HG02943 (cell line): Measurements from ENCODE around the gene PGBD2.
"Not testable (repeated sequence)": the region's sequence is repeated elsewhere in the genome, so short reads cannot be mapped to it uniquely, and the experiment has no call there.

Source experiments
- ATAC-seq: cut with Tn5 transposase; IDR thresholded peaks from one replicate; pipeline ENCODE4 v1.9.1; 2021; ENCODE audit warnings: mild to moderate bottlenecking, low read depth, moderate library complexity; ENCODE audit not compliant: unreplicated experiment

Gene PGBD2, protein sequence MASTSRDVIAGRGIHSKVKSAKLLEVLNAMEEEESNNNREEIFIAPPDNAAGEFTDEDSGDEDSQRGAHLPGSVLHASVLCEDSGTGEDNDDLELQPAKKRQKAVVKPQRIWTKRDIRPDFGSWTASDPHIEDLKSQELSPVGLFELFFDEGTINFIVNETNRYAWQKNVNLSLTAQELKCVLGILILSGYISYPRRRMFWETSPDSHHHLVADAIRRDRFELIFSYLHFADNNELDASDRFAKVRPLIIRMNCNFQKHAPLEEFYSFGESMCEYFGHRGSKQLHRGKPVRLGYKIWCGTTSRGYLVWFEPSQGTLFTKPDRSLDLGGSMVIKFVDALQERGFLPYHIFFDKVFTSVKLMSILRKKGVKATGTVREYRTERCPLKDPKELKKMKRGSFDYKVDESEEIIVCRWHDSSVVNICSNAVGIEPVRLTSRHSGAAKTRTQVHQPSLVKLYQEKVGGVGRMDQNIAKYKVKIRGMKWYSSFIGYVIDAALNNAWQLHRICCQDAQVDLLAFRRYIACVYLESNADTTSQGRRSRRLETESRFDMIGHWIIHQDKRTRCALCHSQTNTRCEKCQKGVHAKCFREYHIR

DNA sequence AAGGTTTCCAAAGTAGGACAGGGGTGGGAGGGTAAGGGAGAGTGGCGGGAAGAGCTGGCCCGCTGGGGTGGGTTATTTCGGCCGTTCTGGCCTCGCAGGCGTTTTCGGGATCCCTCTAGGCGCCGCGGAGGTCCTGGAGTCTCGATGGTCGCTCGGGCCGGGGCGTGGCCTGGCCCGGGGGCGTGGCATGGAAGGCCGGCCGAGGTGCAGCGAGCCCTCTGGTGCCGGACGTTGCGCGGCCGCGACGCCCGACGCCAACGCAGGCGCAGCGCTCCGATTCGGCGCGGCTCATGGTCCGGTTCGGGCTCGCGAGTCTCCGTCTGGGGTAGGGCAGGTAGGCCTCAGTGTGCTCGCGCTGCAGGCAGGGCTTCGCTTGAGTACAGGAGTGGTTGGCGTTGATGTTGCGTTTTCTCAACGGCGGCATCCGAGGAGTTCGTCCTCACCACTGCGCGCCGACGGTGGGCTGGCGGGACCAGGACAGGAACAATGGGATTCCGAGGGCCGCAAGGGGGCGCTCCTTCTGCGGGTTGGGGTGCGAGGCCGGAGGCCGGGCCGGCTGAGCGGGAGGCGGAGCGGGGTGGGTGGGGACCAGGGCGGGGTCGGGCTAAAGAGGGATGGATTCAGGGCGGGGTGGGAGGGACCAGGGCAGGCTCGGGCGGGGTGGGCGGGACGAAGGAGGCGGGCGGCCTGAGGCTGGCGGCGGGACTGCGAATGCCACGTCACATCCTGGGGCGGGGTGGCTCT is at the start of gene PGBD2:
Gene PGBD2, plus strand, starts transcription at position 227 of the 744 bp plus-strand sequence. CDS start 7,628 bp downstream, outside the sequence.
- peak; percentile 87 for ATAC-seq

DNA sequence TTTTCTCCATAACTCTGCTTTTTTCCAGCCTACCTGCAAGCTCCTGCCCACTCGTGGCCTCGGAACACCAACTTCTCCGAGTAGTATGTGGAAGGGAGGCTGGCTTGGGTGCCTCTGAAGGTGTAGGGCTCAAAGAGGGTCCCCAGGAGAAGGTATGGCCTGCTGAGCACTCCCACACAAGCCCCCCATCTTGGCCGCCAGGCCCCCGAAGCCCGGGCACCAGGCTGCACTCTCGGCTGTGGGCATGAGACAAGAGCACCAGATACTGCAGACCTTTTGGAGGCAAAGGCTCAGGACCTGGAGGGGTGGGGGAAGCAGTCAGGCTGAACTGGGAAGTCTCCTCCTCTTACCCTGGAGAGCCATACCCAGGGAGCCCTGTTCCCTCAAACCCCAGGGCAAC is 48.8 kb upstream of the PGBD2 start:
- no peak for ATAC-seq

DNA sequence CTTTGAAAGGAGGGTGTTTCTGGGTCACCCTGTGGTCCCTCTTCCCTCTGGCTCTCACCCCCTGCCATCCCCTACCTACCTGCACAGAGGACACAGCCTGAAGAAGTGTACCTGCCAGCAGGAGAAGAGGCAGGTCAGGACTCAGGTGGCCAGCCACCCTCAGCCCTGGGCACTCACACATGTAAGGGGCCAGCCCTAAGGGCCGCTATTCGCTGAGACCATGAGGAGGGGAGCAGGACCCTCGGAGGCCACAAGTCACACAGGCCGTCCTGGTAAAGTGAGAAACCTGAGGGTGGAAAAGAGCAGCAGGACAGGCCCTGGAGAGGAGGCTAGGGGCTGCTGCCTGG is 48.3 kb upstream of the PGBD2 start:
- ATAC-seq: no peak

DNA sequence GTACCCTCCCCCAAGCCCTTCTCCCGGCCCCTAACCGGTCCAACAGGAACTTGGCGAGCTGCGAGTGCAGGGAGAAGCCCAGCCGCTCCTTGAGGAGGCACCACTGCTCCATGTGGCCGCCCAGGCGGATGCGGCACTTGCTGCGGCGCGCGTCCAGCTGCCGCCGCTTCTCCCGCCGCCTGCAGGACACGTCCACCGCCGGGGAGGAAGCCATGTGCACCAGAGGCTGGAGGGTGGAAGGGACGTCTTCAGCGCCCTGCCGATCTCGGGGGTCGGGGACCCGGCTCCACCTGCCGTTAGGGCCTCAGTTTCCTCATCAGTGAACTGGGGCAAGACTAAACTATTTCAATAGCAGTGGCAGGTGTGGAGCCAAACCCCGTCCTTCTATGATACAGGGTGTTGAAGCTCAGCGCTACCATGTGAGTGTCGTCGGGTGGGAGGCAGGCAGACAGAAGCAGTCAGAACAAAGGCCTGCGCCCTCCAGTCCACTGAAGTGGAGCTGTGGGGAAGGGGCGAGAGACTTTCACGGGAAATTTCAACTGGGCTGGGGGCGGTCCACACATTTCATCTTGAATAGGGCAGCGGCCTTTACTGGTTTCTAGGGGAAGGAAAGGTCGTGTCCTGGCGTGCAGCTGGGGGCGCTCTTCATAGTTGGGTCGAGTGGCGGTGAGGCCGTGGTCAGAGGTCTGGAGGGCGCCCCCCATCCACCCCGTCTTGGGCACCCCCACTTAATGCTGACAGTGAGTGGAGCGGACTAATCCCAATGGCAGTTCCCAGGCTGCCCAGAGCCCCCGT is 47.7 kb upstream of the PGBD2 start:
- peak; percentile 37 for ATAC-seq

DNA sequence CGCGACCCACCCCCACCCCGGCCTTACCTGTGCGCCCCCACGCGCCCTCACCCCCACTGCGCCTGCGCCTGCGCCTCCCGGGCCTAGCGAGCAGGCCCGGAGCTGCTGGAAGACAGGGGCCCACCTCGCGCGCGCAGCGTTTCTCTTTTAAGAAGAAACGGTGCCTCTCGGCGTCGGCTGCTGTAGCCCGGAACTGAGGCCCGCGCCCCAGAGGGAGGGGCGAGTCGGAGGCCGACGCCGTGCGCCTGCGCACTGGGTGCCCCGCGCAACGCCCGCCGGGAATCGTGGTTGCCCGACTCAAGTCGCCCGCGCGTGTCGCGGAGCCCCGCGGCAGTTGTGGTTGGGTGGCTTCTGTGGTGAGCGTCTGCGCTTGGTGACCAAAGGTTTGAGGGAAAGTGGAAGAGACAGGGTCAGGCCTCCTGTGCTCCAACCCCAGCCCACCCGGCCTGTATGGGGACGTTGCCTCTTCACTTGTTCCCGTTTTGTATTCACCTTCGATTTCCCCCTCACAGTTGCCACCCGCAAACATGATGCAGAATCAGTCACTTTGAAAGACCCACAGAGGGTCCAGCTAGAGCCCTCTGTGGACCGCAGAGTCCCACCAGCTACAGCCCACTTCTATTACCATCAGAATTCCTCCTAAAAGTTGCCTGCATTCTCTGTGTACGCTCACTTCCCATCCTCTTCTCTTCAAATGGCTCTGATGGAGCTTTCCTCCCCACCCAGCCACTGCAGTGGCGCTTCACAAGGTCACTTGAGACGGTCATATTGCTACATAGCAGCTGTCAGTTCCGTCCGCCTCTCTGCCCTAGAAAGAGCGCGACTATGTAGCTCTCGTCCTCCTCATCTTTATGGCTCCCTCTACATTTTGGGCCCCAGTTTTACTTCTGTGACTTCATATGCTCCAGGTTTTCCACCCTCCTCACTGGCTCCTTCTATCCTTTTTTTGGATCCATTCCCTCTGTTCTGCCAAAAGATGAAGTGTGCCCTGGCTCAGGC is 46.8 kb upstream of the PGBD2 start, which contains the start of gene ZNF692:
Gene ZNF692, minus strand, starts transcription at position 195 of the 999 bp plus-strand sequence. CDS start 776 bp downstream, outside the sequence.
- ATAC-seq: peak; percentile 71

DNA sequence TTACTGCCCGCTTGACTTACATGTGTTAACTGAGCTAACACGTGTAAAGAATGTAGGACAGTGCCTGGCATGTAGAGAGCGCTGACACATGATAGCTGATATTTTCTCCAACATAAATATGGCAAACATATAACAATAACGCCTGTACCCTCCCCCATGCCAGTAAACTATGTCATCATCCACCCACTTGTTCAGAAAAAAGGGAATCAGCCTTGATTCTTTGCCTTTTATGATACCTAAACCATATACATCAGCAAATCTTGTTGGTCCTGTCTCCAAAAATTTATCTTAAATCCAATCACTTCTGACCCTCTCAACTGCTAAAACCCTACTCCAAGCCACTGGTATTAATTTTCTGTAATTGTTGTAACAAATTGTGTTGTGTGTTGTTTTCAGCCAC is 46.0 kb upstream of the PGBD2 start:
- no peak for ATAC-seq

DNA sequence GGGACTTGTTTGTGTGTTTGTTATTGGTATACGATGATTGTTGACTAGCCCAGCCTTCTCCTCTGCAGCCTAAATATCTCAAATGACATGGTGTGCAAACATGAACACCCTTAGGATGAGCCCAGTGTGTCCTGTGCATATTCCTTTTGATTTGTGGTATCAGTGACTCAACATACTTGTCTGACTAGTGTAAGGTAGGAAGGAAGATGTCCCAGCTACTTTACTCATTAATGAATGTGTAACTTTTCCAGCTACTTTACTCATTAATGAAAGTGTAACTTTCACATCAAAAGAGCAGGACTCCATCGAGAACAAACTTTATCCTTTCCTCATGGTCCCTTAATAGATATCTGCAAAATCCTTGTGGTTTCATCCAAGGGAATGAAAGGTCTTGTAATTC is 44.4 kb upstream of the PGBD2 start:
- ATAC-seq: no peak

DNA sequence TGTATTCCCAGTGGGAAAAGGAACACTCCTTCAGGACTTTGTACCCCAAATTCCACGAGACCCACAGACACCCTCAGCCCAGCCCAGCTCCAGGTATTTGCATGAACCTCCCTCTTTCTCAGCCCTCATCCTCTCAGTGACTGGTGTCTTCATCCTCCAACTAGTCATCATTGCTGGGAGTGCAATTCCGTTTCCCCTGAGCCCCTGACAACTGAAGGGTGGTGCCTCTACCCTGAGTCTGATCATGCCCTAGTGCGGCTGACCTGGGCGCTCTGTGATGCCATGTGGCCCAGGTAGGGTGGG is 43.4 kb upstream of the PGBD2 start:
- ATAC-seq: peak; percentile 11

DNA sequence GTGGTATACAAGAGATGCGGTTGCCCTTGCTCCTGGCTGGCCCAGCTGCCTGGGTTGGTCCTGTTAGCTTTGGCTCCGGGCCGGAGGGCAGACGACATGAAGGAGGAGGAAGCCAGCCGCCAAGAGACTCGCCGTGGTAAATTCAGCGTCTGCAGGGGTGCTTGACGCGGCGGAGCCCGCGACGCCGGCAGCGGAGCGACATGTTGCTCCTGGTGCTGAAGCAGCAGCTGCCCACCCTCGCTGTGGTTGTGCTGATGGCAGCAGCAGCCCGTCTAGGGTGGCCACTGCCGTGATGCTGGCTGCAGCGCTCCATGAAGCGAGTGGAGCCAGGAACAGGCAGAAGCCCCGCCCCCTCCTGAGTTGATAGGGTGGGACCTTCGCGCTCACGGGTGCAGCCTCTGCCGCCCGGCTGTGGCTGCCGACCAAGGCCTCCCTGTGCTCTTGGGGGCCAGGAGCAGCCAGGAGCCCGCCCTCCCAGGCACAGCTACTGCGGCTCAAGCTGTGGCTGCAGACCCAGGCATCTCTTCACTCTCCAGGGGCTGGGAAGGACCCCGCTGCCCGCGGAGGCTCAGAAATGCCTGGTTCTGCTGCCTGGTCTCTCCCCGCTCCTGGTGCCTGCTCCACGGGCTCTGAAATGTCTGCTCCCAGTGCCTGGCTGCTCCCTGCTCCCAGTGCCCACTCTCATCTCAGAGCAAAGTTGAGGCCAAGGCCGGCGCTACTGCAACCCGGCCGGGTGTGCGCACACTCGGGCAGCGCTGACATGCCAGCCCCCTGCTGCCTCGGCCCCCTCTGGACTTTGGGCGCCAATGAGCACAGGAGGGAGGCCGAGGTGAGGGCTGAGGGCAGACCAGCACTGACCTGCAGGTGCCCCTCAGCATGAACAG is 42.8 kb upstream of the PGBD2 start:
- ATAC-seq: peak; percentile 58

DNA sequence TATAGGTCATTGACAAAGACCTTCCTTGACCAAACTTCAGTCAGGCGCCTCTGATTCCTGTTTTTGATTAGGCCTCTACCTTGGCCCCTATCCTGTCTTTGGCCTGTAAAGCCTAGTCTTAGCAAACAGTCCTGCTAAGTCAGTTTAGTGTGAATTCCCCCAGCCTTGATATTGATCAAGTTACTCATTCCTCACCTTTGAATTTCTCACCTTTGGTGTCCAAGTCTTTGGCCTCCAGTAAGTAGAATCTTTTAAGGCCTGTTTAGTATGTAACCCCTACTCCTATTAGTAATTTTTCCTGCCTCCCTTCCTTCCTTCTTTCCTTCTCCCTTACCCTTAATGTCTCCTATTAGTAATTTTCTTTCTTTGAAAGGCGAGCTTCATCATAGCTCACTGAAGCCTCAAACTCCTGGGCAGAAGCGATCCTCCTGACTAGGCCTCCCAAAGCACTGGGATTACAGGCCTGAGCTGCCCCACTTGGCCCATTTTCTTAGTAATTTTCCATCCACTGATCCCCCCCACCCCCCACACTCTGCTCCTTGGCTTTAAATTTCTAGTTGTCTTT is 34.1 kb upstream of the PGBD2 start:
- ATAC-seq: no peak

DNA sequence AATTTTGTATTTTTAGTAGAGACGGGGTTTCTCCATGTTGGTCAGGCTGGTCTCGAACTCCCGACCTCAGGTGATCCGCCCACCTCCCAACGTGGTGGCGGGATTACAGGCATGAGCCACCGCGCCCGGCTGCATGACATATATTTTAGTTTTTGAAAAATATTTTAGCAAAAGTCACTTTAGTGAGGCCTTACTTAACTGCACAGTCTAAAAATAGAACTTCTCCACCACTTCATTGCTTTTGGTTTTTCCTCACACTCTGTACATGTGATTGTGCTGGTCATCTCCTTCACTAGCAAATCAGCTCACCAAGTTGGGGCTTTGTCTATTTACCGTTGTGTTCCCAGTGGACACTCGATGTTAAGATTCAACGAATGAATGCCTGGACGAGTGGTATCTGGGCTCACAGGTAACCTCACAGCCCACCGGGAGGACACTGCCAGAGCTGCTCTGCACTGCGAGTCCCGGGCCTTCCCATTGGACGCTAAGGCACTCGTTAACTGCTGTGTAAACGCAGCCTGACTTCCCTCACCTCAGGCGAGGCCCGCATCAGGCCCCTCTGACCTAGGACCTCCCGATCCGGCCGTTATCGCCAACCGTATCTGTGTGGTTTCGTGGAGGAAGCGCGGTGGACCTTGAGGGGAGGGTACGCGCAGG is 33.2 kb upstream of the PGBD2 start:
- ATAC-seq: peak; percentile 47

DNA sequence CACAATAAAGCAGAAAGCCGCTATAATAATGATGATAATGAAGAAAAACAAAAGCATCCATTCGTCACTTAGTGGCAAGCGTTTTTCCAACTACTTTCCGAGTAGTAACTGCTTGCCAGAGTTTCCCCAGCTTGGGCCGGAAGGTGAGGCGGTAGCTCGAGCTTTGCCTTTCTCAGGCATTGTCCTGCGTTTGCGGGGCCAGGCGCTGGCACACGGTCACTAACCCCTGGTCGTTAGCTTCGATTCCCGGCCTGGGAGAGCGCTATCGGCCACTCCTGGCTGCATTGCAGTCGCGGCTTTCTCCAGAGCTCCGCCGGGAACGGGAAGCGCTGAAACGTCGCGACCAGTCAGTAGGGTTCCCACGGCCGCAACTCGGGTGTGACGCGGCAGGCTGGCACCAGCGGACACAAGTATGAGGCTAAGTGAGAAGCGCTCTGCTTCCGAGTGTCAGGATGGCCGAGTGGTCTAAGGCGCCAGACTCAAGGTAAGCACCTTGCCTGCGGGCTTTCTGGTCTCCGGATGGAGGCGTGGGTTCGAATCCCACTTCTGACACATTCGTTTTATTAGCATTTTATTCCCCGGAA is 32.5 kb upstream of the PGBD2 start:
- ATAC-seq: peak; percentile 83

DNA sequence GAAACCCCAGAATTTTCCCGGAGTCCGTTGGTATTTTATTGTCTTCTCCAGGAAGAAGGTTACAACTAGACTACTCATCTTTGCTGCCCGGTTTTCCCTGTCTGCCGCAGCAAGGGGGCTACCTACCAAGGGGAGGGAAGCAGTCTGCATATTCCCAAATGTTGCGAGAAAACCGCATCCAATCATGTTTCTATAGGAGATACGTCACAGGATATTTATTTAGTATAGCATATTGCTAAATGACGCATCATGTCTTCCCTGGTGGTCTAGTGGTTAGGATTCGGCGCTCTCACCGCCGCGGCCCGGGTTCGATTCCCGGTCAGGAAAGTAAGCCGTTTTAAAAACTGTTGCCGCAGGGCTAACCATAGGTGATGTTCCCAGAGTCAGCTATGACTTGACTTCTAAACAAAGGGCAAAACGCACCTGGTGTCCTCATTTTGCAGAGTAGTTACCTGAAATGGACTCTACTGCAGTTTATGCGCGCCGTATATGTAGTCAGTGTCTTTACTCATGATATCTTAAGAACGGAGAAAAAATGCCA is 32.0 kb upstream of the PGBD2 start:
- peak; percentile 57 for ATAC-seq

DNA sequence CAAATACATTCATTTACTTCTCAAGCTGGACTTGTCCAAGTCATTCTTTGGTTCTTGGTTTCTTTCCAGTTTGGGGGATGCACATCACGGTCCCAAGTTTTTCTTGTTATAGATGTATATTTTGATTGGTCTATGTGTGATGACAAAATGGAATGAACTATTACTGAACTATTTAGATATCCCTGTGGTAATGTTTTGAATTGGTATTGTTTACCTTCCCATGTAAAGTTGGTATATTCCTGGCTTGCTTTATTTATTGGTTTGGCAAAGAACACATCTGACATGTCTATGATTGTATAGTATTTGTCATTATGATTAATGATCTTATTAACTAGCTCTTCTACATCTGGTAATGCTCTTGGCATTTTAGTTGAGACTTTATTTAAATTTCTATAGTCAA is 24.8 kb upstream of the PGBD2 start:
- ATAC-seq: no peak

DNA sequence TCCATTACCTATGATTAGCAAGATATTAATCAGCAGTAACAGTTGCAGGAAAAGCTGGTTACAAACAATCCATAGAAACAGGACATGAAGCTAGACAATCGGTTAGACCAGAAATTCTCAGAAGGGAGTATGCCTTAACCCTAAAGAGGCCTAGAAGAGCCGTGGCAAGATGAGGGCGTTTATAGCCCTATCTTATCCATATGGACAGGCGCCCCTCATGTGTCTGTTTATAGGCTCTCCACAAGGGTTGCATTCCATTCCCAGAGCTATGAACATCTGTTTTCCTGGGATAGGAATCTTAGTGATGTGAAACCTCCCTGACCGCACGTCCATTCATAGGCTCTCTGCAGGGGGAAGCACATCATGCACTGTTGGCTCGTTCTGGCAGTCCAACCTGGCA is 23.6 kb upstream of the PGBD2 start:
- ATAC-seq: not testable (repeated sequence)

DNA sequence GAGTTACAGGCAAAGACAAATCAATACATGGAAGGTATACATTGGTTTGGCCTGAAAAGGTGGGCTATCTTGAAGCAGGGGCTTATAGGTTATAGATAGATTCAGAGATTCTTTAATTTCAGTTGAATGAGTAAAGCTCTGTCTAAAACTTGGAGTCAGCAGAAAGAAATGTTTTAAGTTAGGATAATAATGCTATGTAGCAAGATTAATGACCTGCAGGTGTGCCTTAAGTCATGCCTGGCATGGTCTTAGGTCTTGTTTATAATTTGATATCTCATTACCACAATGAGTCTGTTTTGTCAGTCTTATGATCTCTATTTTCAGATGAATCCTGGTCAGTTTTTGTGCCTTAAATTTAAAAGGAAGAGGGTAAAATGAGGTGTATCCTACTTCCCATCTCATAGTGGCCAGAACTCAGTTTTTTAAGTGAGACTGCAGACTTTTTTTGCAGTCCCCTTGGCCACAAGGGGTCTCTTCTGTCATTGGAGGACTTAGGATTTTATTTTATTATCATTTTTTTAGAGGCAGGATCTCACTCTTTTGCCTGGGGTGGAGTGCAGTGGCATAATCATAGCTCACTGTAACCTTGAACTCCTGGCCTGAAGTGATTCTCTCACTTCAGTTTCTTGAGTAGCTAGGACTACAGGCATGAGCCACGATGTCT is 21.3 kb upstream of the PGBD2 start:
- no peak for ATAC-seq

DNA sequence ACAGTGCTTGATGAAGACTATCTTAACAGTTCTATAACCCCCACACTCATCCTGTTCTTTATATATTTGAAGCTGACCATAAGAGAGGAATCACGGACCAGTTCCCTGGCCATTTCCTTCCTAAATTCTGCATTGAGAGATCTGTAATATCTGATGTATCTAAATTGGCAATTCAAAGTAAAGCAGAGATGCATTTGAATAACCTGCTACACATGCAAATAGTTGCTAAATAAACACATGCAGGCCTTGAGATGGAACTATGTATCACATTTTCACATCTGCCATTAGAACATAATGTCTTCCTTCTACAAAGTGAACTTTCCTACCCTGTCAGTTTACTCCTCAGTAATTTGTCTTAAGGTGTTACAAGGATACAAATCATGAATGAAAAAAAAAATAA is 20.4 kb upstream of the PGBD2 start:
- ATAC-seq: no peak
